Measurements from ENCODE around the gene FOXO3. TPM values are rescaled to one million over a fixed set of nuclear protein-coding genes. Genes with fewer than 3 reads are reported as not detected.
A peak's percentile ranks its signal among the peaks of the same experiment; 100 is the strongest.

The FOXO3 gene
- polyA plus RNA-seq, 1 of the 3 experiments (the other 2 are of a cell fraction) = 8.1 TPM

DNA sequence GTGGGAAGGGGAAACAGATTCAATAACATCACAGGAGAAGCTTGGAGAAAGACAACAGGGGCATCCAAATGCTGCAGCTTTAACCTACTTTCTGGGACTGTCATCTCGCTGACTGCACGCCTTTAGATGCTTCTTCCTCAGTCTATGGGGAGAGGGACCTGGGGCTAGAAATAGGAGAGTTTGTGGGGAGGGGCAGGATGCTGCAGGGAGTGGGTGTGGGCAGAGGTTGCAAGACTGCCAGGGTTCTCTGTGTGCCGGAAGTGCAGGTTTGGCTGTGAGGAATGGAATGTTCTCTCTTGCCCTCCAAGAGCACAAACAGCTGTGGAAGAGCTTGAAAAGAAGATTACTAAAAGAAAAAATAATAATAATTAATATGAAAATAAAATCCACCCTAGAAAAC lies 93.2 kb downstream of the FOXO3 start:
- no peak overlapping the region for H2AFZ ChIP-seq (ENCODE audit: low read depth)
- H3K36me3 ChIP-seq (replicated peaks in 1 of 2; ENCODE audit: control insufficient read depth in 1 of 2, insufficient read depth in 2 of 2, low read length in 1 of 2) = no peaks in the 10 kb centered on the region
- no peaks in the 10 kb centered on the region for H3K9me3 ChIP-seq
- peaks cover 59% of the 10 kb centered on the region for H3K79me2 ChIP-seq (ENCODE audit: insufficient read depth)
- no peak overlapping the region for H3K9ac ChIP-seq
- TF ChIP-seq CHD2 (IDR thresholded peaks at IDR 0.05; ENCODE audit: low read length, partially characterized antibody) (no peak), POLR2AphosphoS5 (IDR thresholded peaks at IDR 0.05; ENCODE audit: low read depth, low read length) (no peak), TCF12 (IDR thresholded peaks at IDR 0.05) (0 out of 2 replicates have a peak, but pooled peaks have one; percentile 3)
- H3K9me2 ChIP-seq = no peaks in the 10 kb centered on the region
- no peak for DNase-seq
- POLR2A ChIA-PET = no interaction called here
- peaks cover 55 to 75% of the 10 kb centered on the region in 2 experiments for H3K4me1 ChIP-seq (ENCODE audit: control insufficient read depth in 1 of 2, insufficient read depth in 2 of 2, low read depth in 1 of 2, low read length in 1 of 2)
- no peaks in the 10 kb centered on the region; the same call in 1 of the 2 replicates for H4K20me1 ChIP-seq (ENCODE audit: insufficient read depth)
- H3K4me2 ChIP-seq = 0 out of 2 replicates have a peak overlapping the region, but pooled peaks have one; percentile 27
- no peak overlapping the region for H3K4me3 ChIP-seq (ENCODE audit: low read depth in 2 of 2, low read length in 1 of 2)
- CTCF ChIA-PET = interaction anchor here (1.0 to 1.6 kb wide), 3 partner anchors 34 to 182 kb away, joined by 3 to 6 read pairs (median 3); no protein-coding TSS in a partner anchor
- H3F3A ChIP-seq (replicated peaks; ENCODE audit: insufficient read depth) = peaks cover 20% of the 10 kb centered on the region
- H3K27me3 ChIP-seq (ENCODE audit: insufficient read depth) = no peaks in the 10 kb centered on the region
- 66% methylated on average over 3 of the region's 3 CpGs for WGBS (ENCODE audit: low lambda C conversion rate)
- peak overlapping the region in 1 of 2 experiments; percentile 67; a peak in 1 of 4 replicates for H3K27ac ChIP-seq (ENCODE audit: low read depth in 2 of 2, low read length in 1 of 2)

DNA sequence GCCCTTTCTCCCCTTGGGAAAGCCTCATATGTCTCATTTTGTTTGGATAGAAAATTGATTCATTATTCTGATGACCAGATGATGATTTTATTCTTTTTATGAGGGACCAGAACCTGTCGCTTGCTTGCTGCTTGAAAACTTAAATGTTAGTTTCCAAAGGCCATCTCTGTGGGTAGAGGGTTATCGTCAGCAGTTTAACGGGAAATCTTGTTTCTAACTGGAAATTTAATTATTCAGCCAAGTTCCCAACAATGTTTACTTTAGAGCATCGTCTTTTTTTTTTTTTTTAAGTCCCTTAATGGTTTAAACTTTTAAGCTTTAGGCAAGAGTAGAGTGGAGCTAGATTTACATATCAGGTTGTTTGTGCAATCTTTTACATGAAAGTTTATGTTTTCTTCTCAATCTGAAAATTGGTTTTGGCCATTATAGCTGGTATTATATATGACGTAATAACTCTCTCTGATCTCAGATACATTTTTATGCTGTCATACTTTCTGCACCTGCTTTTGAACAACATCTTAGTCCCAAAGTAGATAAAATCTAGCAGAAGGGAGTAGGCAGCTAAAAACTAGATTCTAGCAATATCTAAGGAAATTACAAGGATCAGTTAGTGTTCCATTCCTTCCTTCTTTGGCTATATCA lies 93.9 kb downstream of the FOXO3 start:
- Histone ChIP-seq H3K9ac (no peak overlapping the region), H3K9me2 (no peaks in the 10 kb centered on the region), H3K4me3 (ENCODE audit: low read depth in 2 of 2, low read length in 1 of 2) (no peak overlapping the region), H3K79me2 (ENCODE audit: insufficient read depth) (peaks cover 61% of the 10 kb centered on the region), H3K4me1 (ENCODE audit: control insufficient read depth in 1 of 2, insufficient read depth in 2 of 2, low read depth in 1 of 2, low read length in 1 of 2) (peaks cover 55 to 77% of the 10 kb centered on the region in 2 experiments), H3K27me3 (ENCODE audit: insufficient read depth) (no peaks in the 10 kb centered on the region), H3F3A (replicated peaks; ENCODE audit: insufficient read depth) (peaks cover 20% of the 10 kb centered on the region), H3K27ac (ENCODE audit: low read depth in 2 of 2, low read length in 1 of 2) (peak overlapping the region in 1 of 2 experiments; percentile 97; a peak in 2 of 4 replicates), H3K9me3 (no peaks in the 10 kb centered on the region), H2AFZ (ENCODE audit: low read depth) (no peak overlapping the region), H3K4me2 (no peak overlapping the region), H4K20me1 (ENCODE audit: insufficient read depth) (no peaks in the 10 kb centered on the region; the same call in 1 of the 2 replicates), H3K36me3 (replicated peaks in 1 of 2; ENCODE audit: control insufficient read depth in 1 of 2, insufficient read depth in 2 of 2, low read length in 1 of 2) (no peaks in the 10 kb centered on the region)
- TF ChIP-seq RFX5 (IDR thresholded peaks at IDR 0.05; ENCODE audit: low read length) (no peak), FOXM1 (IDR thresholded peaks at IDR 0.05; ENCODE audit: low read depth) (no peak), JUND (IDR thresholded peaks at IDR 0.05) (no peak), FOXJ3 (CRISPR knock-in tag; IDR thresholded peaks at IDR 0.05) (no peak), RAD21 (IDR thresholded peaks at IDR 0.05; ENCODE audit: low read length) (no peak), FOSL2 (IDR thresholded peaks at IDR 0.05; ENCODE audit: borderline replicate concordance, low read depth) (no peak), RXRA (IDR thresholded peaks at IDR 0.05; ENCODE audit: borderline replicate concordance, low read depth) (no peak), CHD2 (IDR thresholded peaks at IDR 0.05; ENCODE audit: low read length, partially characterized antibody) (no peak)
- TF ChIP-seq, protein P1, sequence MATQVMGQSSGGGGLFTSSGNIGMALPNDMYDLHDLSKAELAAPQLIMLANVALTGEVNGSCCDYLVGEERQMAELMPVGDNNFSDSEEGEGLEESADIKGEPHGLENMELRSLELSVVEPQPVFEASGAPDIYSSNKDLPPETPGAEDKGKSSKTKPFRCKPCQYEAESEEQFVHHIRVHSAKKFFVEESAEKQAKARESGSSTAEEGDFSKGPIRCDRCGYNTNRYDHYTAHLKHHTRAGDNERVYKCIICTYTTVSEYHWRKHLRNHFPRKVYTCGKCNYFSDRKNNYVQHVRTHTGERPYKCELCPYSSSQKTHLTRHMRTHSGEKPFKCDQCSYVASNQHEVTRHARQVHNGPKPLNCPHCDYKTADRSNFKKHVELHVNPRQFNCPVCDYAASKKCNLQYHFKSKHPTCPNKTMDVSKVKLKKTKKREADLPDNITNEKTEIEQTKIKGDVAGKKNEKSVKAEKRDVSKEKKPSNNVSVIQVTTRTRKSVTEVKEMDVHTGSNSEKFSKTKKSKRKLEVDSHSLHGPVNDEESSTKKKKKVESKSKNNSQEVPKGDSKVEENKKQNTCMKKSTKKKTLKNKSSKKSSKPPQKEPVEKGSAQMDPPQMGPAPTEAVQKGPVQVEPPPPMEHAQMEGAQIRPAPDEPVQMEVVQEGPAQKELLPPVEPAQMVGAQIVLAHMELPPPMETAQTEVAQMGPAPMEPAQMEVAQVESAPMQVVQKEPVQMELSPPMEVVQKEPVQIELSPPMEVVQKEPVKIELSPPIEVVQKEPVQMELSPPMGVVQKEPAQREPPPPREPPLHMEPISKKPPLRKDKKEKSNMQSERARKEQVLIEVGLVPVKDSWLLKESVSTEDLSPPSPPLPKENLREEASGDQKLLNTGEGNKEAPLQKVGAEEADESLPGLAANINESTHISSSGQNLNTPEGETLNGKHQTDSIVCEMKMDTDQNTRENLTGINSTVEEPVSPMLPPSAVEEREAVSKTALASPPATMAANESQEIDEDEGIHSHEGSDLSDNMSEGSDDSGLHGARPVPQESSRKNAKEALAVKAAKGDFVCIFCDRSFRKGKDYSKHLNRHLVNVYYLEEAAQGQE (IDR thresholded peaks at IDR 0.05; ENCODE audit: low read depth, low read length) = no peak
- ChIA-PET CTCF (interaction anchor here (0.7 to 1.6 kb wide), 4 partner anchors 34 to 138 kb away, joined by 3 to 6 read pairs (median 3); no protein-coding TSS in a partner anchor), POLR2A (no interaction called here)
- DNase-seq = no peak
- WGBS (ENCODE audit: low lambda C conversion rate) = 77% methylated on average over 5 of the region's 5 CpGs

Data from SK-N-SH (cell line).